Measurements from ENCODE around the gene DIAPH3.
"Not testable (repeated sequence)": the region's sequence is repeated elsewhere in the genome, so short reads cannot be mapped to it uniquely, and the experiment has no call there.

The DIAPH3 gene

GRCh38 chr13:60091573-60091972 lies 72.2 kb downstream of the DIAPH3 start:
- no peak for DNase-seq

- no peak for DNase-seq
These were observed 73.2 kb downstream of the DIAPH3 start for GRCh38 chr13:60090574-60090973.

DNA sequence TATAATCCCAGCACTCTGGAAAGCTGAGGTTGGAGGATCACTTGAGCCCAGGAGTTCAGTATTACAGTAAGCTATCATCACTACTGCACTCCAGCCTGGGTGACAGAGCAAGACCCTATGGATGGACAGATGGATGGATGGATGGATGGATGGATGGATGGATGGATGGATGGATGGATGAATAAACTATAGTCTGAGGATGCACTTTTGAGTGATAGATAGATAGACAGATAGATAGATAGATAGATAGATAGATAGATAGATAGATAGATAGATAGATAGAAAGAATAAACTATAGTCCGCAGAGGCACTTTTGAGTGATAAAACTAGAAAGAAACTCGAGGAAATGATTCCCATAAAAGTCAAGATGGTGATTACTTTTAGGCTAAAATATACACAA lies 79.9 kb downstream of the DIAPH3 start:
- DNase-seq, result not testable (repeated sequence)

- DNase-seq, result no peak
These were observed 82.9 kb downstream of the DIAPH3 start for GRCh38 chr13:60080850-60081249.

GRCh38 chr13:60078226-60078625 lies 85.5 kb downstream of the DIAPH3 start:
- DNase-seq, result no peak

- no peak for DNase-seq
These were observed 87.9 kb downstream of the DIAPH3 start for GRCh38 chr13:60075850-60076249.

DNA sequence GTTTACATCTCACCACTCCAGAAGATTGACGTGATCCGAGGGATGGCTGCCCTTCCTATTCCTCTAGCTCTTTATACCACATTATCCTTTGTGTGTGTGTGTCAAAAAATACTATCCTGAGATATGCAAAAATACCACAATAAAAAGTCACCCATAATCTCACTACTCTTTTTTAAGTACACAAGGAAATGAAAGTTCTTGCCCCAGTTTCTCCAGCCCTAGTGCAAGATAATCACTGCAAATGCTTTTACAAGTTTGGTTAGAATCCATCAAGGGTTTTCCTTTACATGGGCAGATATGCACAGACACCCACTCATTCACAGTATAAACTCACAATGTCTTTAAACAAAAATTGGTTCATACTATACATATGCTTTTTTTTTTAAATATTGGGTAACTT lies 89.3 kb downstream of the DIAPH3 start:
- no peak for DNase-seq

DNA sequence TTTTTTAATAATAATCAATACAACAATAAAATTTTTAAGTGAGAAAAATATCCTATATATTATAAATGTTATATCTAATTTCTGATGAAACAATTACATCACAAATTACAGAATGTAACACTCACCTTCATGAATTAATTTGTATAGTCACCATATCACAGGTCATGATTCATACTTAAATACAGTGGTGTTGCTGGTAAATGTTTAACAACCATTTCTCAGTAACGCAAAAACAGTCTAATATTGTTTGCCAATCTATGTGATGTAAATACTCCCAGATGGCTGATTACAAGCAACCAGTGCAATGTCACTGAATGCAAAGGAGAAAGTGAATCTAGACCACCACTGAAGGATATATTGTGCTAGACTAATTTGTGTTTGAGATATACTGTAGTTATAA lies 97.5 kb downstream of the DIAPH3 start:
- DNase-seq, result no peak

DNA sequence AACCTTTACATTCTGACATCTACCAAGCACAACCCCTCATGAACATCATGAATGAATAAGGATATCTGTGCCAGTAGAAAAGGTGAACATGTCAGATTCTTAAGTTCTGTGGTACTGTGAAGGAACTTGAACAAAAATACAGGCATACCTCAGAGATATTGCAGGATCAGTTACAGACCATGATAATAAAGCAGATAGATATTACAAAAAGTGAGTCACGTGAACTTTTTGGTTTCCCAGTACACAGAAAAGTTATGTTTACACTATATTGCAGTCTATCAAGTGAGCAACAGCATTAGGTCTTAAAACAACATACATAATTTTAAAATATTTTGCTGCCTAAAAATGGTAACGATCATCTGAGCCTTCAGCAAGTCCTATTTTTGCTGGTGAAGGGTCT lies 101.2 kb downstream of the DIAPH3 start:
- no peak for DNase-seq

GRCh38 chr13:60061737-60062136 lies 102.0 kb downstream of the DIAPH3 start:
- DNase-seq, result no peak

- no peak for DNase-seq
These were observed 111.9 kb downstream of the DIAPH3 start for GRCh38 chr13:60051754-60052285.

GRCh38 chr13:60048353-60048752 lies 115.4 kb downstream of the DIAPH3 start:
- not testable (repeated sequence) for DNase-seq

DNA sequence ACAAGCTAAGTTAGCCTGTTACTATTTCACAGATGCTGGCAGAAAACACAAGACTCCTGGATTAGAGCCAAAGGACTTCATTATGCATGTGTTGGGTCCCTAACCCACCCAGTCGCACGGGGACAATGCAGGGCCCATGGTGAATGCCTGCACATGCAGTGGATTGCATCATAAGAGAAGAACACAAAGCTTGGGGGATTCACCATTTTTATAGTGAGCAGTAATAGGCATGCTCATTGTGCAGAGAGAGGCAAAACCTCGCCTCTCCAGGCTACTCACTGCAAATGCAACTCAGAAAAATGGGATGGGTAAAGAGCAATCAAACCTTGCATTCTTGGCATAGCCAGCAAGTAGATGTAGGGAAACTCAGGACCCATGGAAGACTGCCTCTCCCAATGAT lies 115.8 kb downstream of the DIAPH3 start:
- no peak for DNase-seq

GRCh38 chr13:60044321-60044720 lies 119.4 kb downstream of the DIAPH3 start:
- no peak for DNase-seq

DNA sequence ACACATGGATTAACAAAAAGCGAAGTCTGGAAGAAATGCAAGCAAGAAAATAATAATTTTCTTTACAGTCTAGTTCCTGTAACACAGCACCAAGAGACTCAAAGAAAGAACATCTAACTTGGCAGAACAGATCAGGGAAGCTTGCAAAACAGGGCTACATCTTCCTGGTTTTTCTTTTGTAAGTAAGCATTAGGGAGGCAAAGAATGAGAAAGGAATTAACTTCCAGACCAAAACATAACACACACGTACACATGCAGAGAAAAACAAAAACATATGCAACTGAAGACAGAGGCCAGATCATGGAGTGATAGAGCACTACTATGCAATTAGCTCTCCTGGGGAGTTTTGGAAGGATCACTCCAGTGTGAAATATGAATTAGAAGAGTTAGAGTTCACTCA lies 120.5 kb downstream of the DIAPH3 start:
- DNase-seq, result no peak

DNA sequence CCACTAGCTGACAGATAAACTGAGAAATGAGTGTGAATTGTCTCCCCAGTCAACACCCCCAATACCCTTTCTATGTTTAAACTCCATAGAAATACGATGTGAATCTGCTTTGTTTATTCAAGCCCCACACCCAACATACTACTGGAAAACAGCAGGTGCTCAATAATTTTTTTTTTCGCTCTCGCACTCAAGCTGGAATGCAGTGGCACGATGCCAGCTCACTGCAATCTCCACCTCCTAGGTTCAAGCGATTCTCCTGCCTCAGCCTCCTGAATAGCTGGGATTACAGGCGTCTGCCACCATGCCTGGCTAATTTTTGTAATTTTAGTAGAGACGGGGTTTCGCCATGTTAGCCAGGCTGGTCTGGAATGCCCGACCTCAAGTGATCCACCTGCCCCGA lies 123.1 kb downstream of the DIAPH3 start:
- not testable (repeated sequence) for DNase-seq

GRCh38 chr13:60035874-60036273 lies 127.9 kb downstream of the DIAPH3 start:
- DNase-seq, result no peak

DNA sequence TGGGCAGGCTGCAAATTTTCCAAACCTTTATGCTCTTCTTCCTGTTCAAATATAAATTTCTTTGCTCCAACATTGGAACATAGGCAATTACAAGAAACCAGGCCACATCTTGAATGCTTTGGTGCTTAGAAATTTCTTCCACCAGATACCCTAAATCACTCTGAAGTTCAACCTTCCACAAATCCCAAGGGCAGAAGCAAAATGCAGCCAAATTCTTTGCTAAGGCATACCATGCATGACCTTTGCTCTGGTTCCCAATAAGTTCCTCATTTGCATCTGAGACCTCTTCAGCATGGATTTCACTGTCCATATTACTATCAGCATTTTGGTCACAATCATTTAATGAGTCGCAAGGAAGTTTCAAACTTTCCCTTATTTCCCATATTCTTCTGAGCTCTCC lies 130.9 kb downstream of the DIAPH3 start:
- DNase-seq, result no peak

DNA sequence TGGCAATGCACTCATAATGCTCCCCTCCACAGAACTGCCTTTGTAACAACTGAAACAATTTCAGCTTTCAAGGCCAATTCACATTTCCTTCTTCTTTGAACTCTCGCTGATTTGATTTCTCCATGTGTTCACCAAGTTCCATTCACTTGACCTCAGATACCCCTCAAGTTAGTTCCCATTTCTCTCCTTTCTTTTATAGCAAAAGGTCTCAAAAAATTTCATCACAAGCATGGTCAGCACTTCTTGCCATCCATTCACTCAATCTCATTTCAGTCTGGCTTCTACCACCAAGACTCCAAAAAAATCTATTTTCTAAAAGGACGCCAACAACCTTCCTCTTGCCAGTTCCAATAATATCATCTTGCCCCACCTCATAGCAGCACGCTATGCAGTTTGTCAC lies 135.7 kb downstream of the DIAPH3 start:
- DNase-seq, result no peak

DNA sequence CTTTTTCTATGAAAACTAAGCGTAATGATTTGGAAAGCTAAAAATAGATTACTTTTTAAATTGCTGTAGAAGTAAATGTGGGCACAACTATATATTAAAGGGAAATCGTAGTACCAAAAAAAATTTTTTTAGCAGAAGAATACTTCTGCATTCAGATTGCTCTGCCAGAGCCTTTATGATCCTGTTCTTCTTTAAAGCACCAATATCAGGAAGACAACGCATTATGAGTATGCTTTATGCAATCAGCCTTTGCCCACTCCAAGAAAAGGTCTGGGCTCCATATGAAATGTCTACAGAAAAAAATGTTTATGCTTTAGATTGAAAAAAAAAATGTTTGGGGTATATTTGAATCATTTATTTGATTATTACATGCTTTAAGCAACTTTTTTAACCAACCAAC lies 137.4 kb downstream of the DIAPH3 start:
- DNase-seq, result no peak

DNA sequence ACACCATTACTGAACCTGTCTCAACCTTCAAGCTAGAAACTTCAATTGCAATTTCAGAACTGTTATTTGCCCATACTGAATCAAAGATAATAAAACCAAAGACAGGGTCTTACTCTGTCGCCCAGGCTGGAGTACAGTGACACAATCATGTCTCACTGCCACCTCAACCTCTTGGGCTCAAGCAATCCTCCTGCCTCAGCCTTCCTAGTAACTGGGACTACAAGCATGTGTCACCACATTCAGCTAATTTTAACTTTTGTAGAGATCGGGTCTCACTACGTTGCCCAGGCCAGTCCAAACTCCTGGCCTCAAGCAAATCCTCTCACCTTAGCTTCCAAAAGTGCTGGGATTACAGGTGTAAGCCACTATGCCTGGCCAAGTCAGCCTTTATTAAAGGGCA lies 143.4 kb downstream of the DIAPH3 start:
- DNase-seq, result no peak

DNA sequence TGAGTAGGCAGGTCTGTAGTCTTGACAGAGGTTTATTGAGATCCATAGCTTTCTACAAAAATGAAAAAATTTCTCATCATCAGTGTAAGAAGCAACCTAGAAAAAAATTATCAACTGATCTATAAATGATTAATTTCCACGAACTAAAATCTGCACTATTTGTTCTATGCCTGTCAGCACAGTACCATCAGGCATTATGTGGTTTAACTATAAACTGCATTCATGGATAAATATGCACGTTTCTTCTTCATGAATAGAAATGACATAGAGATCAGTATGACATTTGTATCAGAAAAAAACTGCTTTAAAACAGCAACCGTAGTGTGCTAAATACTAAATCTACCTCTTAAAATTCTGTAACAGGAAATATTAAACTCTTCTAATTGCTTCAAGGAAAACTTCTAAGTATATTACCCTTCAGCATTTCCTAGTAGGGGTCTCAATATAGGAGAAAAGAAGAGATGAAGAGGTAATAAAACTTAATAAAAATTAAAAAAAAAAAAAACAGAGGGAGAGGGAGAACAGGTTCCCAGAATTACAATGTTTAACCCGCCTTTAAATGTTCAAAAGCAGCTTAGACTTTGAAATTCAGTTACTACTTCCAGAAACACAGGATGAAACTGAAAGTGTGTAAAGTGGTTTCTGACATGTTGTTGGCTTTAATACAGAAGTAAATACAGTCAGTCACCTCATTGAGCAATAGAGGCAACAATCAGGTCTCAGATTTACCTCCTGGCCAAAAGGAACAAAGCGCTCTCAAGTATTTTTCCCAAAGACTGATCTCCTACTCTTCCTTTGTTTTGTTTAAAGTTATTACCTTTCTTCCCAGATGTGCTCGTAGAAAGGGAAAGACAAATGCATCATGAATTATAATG lies 144.4 kb downstream of the DIAPH3 start:
- DNase-seq, result no peak

GRCh38 chr13:60018536-60018935 lies 145.2 kb downstream of the DIAPH3 start:
- DNase-seq, result no peak

DNA sequence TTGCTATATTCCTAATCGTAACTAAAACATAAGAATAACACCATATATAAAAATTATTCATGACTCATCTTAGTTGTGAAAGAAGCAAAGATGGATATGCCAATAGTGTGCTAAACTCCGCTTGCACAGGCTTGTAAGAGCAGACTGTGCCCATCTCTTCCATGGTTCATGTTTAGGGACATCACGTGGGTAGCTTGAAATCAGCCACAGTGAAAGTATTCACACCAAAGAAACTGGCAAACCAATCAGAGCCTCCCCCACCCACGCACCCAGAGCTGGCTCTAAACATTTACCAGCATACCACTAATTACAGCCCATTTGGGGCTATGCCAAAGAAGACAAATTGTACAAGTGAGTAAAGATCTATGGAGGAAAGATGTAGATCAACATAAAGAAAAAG lies 147.5 kb downstream of the DIAPH3 start:
- no peak for DNase-seq

DNA sequence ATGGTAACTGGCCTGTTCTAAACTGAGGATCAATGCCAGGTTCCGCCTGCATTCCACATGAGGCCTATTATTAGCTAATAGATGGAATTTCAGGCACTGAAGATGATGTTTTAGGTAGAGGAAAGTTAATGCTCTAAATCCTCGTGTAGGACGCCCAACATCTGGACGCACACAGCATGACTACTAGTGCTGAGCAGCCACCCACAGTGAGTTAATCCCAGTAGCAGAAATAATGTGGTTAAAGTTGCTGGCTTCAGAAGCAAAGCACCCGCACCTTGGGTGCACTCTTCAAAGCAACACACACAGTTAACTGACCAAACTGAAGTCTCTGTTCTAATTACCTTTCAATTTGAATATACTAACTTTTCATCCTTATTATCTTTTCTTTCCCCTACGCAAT lies 150.6 kb downstream of the DIAPH3 start:
- no peak for DNase-seq
